ENCODE measurements around the gene FUZ. TPM values are rescaled to one million over a fixed set of nuclear protein-coding genes. Genes with fewer than 3 reads are reported as not detected.

Gene FUZ
- polyA plus RNA-seq, 1 donor from 2014 or later = 35.4 TPM

- Histone ChIP-seq H2AFZ (ENCODE audit: low read depth, low read length) (no peak overlapping the region), H3K27me3 (ENCODE audit: insufficient read depth, low read depth, low read length) (no peaks in the 10 kb centered on the region), H3F3A (ENCODE audit: insufficient read depth, low read length, poor library complexity, severe bottlenecking) (no peaks in the 10 kb centered on the region), H3K9ac (ENCODE audit: low read length) (no peak overlapping the region), H3K79me2 (replicated peaks; ENCODE audit: insufficient read depth, low read length) (no peaks in the 10 kb centered on the region), H3K9me2 (ENCODE audit: insufficient read depth, low read length) (no peaks in the 10 kb centered on the region), H3K4me3 (ENCODE audit: low read length) (no peak overlapping the region), H3K9me3 (ENCODE audit: low read length) (no peaks in the 10 kb centered on the region), H3K36me3 (ENCODE audit: insufficient read depth, low read length) (peaks cover 4% of the 10 kb centered on the region), H3K27ac (ENCODE audit: low read length) (no peak overlapping the region), H3K4me2 (ENCODE audit: low read length) (no peak overlapping the region), H4K20me1 (ENCODE audit: insufficient read depth) (no peaks in the 10 kb centered on the region)
- TF ChIP-seq EZH2 (IDR thresholded peaks at IDR 0.05; ENCODE audit: borderline replicate concordance, insufficient read depth, low read length, poor library complexity, severe bottlenecking) (no peak), REST (IDR thresholded peaks at IDR 0.05; ENCODE audit: borderline replicate concordance) (no peak), RAD21 (conservative IDR thresholded peaks at IDR 0.05) (no peak), SMC3 (conservative IDR thresholded peaks at IDR 0.05; ENCODE audit: poor library complexity) (no peak), CTCF (IDR thresholded peaks at IDR 0.05; ENCODE audit: poor library complexity, severe bottlenecking) (no peak), TAF1 (IDR thresholded peaks at IDR 0.05; ENCODE audit: low read depth) (no peak), MXI1 (conservative IDR thresholded peaks at IDR 0.05; ENCODE audit: poor library complexity, severe bottlenecking) (no peak), EP300 (conservative IDR thresholded peaks at IDR 0.05; ENCODE audit: poor library complexity, severe bottlenecking) (no peak), POLR2AphosphoS5 (IDR thresholded peaks at IDR 0.05) (no peak)
These were observed 33.3 kb upstream of the FUZ start for GRCh38 chr19:49846408-49846807.

DNA sequence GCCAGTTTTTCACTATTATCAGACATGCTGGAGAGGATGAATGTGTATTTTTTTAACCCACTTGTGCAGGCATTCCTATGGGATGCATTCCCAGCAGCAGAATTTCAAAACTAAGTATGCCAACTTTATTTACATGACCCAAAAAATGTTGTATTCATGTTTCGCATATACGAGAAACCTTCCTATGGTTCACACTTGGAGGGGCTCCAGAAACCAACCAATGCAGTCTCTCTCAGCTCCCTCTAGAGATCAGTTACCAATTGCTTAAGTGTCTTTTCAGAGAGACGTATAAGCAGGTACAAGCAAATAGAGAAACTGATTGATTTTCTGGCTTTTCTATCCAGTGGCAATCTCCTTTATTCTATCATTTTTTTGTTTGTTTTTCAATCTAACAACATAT is 32.3 kb upstream of the FUZ start:
- Histone ChIP-seq H3K27ac (ENCODE audit: low read length) (no peak overlapping the region), H3K9me2 (ENCODE audit: insufficient read depth, low read length) (no peaks in the 10 kb centered on the region), H3F3A (ENCODE audit: insufficient read depth, low read length, poor library complexity, severe bottlenecking) (no peaks in the 10 kb centered on the region), H3K9me3 (ENCODE audit: low read length) (no peaks in the 10 kb centered on the region), H3K79me2 (replicated peaks; ENCODE audit: insufficient read depth, low read length) (no peaks in the 10 kb centered on the region), H4K20me1 (ENCODE audit: insufficient read depth) (no peaks in the 10 kb centered on the region), H2AFZ (ENCODE audit: low read depth, low read length) (no peak overlapping the region), H3K4me2 (ENCODE audit: low read length) (no peak overlapping the region), H3K9ac (ENCODE audit: low read length) (no peak overlapping the region), H3K4me3 (ENCODE audit: low read length) (no peak overlapping the region), H3K27me3 (ENCODE audit: insufficient read depth, low read depth, low read length) (no peaks in the 10 kb centered on the region), H3K36me3 (ENCODE audit: insufficient read depth, low read length) (peaks cover 7% of the 10 kb centered on the region)
- TF ChIP-seq EP300 (conservative IDR thresholded peaks at IDR 0.05; ENCODE audit: poor library complexity, severe bottlenecking) = no peak
- TF ChIP-seq POLR2AphosphoS5 (IDR thresholded peaks at IDR 0.05) = no peak
- no peak for TF ChIP-seq SMC3 (conservative IDR thresholded peaks at IDR 0.05; ENCODE audit: poor library complexity)
- no peak for TF ChIP-seq MXI1 (conservative IDR thresholded peaks at IDR 0.05; ENCODE audit: poor library complexity, severe bottlenecking)
- no peak for TF ChIP-seq TAF1 (IDR thresholded peaks at IDR 0.05; ENCODE audit: low read depth)
- no peak for TF ChIP-seq CTCF (IDR thresholded peaks at IDR 0.05; ENCODE audit: poor library complexity, severe bottlenecking)
- no peak for TF ChIP-seq RAD21 (conservative IDR thresholded peaks at IDR 0.05)
- TF ChIP-seq REST (IDR thresholded peaks at IDR 0.05; ENCODE audit: borderline replicate concordance) = no peak
- TF ChIP-seq EZH2 (IDR thresholded peaks at IDR 0.05; ENCODE audit: borderline replicate concordance, insufficient read depth, low read length, poor library complexity, severe bottlenecking) = no peak

Measured in neural cell (in vitro differentiated cells).